Muscle of leg (tissue), 11 donors: ENCODE results near the gene GAB1. TPM values are rescaled to one million over a fixed set of nuclear protein-coding genes. Genes with fewer than 3 reads are reported as not detected.

Experiments used
- DNase-seq: peaks from one replicate; pipeline ENCODE4 v3.0.0; 2013
- H3K27ac ChIP-seq: one replicate; pipeline ENCODE4 v1.5.1; 2013; ENCODE audit warnings: mild to moderate bottlenecking, low read length, control low read depth
- H3K27me3 ChIP-seq: one replicate; pipeline ENCODE4 v1.6.1; 2013; ENCODE audit warnings: low read length; ENCODE audit not compliant: control insufficient read depth, insufficient read depth
- H3K36me3 ChIP-seq: one replicate; pipeline ENCODE4 v1.6.1; 2013; ENCODE audit warnings: low read length; ENCODE audit not compliant: control insufficient read depth, insufficient read depth
- H3K4me1 ChIP-seq: one replicate; pipeline ENCODE4 v1.6.1; 2013; ENCODE audit warnings: low read length; ENCODE audit not compliant: control insufficient read depth, insufficient read depth
- H3K4me3 ChIP-seq: one replicate; pipeline ENCODE4 v1.5.1; 2013; ENCODE audit warnings: low read length, control low read depth
- H3K9me3 ChIP-seq: replicated peaks from 2 replicates; pipeline ENCODE4 v1.6.1; 2013; ENCODE audit warnings: low read depth, low read length; ENCODE audit not compliant: control insufficient read depth
- WGBS: methylation state at CpG from one replicate; pipeline ENCODE4 v1.1.5; 2013; ENCODE audit warnings: missing lambda C conversion rate; ENCODE audit not compliant: insufficient coverage; 5-methylcytosine and 5-hydroxymethylcytosine counted together
- polyA plus RNA-seq, 8 donors: library from polyadenylated mRNA; unstranded; fragments of 120-200 nt; gene quantifications; one replicate each; pipeline versions ENCODE4 v1.2.1 to v1.2.3, GENCODE V29; 2013; ENCODE audit warnings: inconsistent platforms in 1 of 8, low replicate concordance in 1 of 8; ENCODE audit not compliant: insufficient read length in 8 of 8, insufficient read depth in 1 of 8
- total RNA-seq: library from RNA; stranded (reverse); fragments of 120-200 nt; gene quantifications from one replicate; pipeline ENCODE4 v1.2.4, GENCODE V29; 2013

Gene GAB1
- total and polyA plus RNA-seq, 9 donors: 21.5 to 43.1 (median 29.0) TPM

DNA sequence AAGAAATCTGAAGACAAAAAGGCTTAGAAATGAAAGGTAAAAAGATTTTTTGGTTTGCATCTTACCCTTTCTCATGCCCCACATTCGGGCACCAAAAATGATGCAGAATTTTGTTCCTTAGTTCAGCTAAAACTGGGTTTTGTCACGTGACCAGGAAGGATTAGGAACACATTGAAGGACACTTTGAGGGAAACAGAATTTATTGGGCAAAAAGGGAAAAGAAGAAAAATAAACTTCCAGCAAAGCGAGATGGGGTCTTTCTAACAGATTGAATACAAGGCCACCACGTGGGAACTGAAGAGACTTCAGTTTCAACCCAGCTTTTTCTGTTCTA lies 95.5 kb downstream of the GAB1 start:
- Histone ChIP-seq H3K9me3 (peaks cover 28% of the 10 kb centered on the region), H3K4me3 (no peak overlapping the region), H3K36me3 (peaks cover 15% of the 10 kb centered on the region), H3K27ac (no peak overlapping the region), H3K27me3 (no peaks in the 10 kb centered on the region), H3K4me1 (no peaks in the 10 kb centered on the region)
- WGBS: no CpG with 5 or more reads among the region's 4 CpGs
- DNase-seq: no peak

DNA sequence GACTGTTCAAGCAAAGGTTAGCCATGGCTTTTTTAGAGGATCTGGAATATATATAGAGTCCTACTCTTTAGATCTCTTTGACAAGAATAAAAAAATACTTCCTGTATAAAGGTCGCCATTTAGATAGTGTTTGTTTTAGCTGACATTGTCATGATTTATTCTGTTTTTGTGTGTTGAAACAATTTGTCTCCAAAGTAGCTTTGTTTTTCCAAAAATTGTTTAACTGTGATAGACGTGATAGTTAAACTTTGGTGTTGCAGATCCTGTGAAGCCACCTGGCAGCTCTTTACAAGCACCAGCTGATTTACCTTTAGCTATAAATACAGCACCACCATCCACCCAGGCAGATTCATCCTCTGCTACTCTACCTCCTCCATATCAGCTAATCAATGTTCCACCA lies 96.6 kb downstream of the GAB1 start:
- Histone ChIP-seq H3K27ac (no peak overlapping the region), H3K4me1 (no peaks in the 10 kb centered on the region), H3K36me3 (peaks cover 16% of the 10 kb centered on the region), H3K9me3 (peaks cover 21% of the 10 kb centered on the region), H3K27me3 (no peaks in the 10 kb centered on the region), H3K4me3 (no peak overlapping the region)
- no peak for DNase-seq
- no CpG with 5 or more reads among the region's 2 CpGs for WGBS

DNA sequence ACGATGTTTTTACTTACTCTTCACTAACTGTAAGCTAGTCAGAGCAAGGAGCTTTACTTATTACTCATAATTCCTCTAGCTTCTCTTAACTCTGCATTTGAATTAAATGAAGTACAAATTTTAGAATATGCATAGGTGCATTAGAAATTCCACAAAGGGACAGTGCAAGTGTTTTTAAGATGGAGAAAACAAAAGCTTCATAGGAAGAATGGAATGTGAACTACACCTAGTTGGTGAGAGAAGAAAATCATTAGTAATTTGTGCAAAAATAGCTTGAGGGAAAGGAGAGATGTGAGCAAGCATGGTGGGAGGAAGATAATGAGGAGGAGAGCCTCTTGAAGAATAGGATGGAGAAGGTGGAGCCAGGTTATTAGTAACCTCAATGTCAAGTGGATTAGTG lies 99.3 kb downstream of the GAB1 start:
- Histone ChIP-seq H3K4me3 (no peak overlapping the region), H3K27ac (no peak overlapping the region), H3K27me3 (no peaks in the 10 kb centered on the region), H3K36me3 (peaks cover 23% of the 10 kb centered on the region), H3K9me3 (peaks cover 7% of the 10 kb centered on the region), H3K4me1 (no peaks in the 10 kb centered on the region)
- WGBS: no CpG with 5 or more reads among the region's 1 CpG
- no peak for DNase-seq

DNA sequence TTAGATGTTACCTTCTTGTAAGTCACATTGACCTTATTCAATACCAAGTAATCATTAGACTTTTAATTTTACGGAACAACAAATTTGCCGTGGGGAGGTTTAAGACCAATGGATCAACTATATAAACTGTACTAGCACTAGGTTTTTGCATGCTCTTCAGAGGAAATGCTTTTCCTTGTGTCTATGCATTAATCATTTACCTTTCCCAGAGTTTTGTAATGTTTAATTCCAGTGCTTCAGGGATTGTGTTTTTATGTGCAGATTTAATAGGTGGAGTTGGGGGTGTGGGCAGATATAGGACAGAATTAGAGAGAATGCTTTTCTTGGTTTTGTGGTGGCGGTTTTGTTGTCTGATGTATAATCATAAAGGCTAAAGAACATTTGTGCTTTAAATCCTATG lies 100.8 kb downstream of the GAB1 start:
- no peak for DNase-seq
- Histone ChIP-seq H3K4me3 (no peak overlapping the region), H3K27me3 (no peaks in the 10 kb centered on the region), H3K4me1 (no peaks in the 10 kb centered on the region), H3K27ac (no peak overlapping the region), H3K36me3 (peaks cover 23% of the 10 kb centered on the region), H3K9me3 (no peaks in the 10 kb centered on the region)
- no CpG with 5 or more reads among the region's 3 CpGs for WGBS

DNA sequence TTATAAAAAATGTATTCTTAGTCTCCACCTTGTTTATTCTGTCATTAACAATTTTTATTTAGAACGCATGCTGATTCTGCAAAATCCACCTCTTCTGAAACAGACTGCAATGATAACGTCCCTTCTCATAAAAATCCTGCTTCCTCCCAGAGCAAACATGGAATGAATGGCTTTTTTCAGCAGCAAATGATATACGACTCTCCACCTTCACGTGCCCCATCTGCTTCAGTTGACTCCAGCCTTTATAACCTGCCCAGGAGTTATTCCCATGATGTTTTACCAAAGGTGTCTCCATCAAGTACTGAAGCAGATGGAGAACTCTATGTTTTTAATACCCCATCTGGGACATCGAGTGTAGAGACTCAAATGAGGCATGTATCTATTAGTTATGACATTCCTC lies 101.3 kb downstream of the GAB1 start:
- Histone ChIP-seq H3K4me1 (no peaks in the 10 kb centered on the region), H3K27ac (no peak overlapping the region), H3K9me3 (no peaks in the 10 kb centered on the region), H3K4me3 (no peak overlapping the region), H3K36me3 (peaks cover 23% of the 10 kb centered on the region), H3K27me3 (no peaks in the 10 kb centered on the region)
- no peak for DNase-seq
- WGBS: 19% methylated on average over 3 of the region's 5 CpGs

DNA sequence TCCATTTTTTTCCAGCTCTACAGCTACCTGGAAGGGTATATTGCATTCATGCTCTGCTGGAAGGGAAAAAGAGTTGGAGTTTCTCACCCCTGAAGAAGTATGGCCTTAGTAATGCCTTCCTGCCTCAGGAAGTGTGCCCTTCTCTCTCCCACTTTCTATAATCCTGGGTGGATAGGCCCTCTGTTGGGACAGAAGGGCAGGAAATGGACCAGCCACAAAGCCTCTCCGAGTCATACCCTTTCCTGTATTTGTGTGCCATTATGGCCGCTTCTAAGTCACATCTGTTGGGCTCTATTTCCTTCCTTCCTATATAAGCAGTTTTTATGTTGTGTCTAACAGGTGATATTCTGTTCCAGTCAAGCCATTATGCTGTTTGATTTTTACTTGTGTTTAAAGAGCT lies 102.0 kb downstream of the GAB1 start:
- WGBS: no CpG with 5 or more reads among the region's 2 CpGs
- Histone ChIP-seq H3K27ac (no peak overlapping the region), H3K27me3 (no peaks in the 10 kb centered on the region), H3K4me1 (no peaks in the 10 kb centered on the region), H3K9me3 (no peaks in the 10 kb centered on the region), H3K4me3 (no peak overlapping the region), H3K36me3 (peaks cover 18% of the 10 kb centered on the region)
- DNase-seq: no peak

DNA sequence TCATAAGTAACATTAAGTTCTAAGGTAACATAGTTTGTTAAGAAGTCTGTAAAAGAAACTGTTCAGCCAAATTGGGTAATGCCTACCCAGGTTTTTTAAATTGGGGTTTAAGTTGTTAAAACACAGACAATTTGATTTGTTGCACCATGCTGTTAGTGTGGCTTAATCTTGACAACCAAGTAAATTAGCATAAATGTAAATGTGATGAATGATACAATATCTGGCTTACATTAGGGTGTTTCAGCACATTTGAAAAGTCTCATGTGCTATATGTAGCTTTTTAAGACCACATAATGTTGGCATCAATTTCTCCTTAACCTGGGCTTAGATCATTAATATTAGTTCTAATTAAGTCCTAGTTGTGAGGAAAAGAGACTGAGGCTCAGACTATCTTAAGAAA lies 104.4 kb downstream of the GAB1 start:
- no peaks in the 10 kb centered on the region for H3K9me3 ChIP-seq
- H3K4me3 ChIP-seq: no peak overlapping the region
- H3K36me3 ChIP-seq: peaks cover 15% of the 10 kb centered on the region

DNA sequence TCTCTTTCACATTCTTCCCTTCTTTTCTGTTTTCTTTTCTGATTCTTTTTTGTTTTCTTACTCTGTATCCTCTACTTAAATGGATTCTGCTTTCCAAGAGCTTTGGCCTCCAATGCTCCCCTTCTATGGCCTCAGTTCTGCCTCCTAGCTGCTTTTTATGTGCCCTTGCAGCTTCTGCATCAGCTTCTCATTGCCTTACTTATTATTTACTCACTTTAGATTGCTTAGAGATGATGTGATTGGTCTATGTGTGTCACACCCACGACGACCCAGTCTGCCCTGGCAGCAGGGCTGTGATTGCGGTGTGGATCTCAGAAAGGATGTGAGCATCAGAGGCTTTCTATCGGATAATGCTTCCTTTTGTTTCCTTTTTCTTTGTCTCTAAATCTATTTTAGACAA lies 105.0 kb downstream of the GAB1 start:
- peaks cover 15% of the 10 kb centered on the region for H3K36me3 ChIP-seq
- H3K27me3 ChIP-seq: no peaks in the 10 kb centered on the region
- H3K9me3 ChIP-seq: no peaks in the 10 kb centered on the region
- H3K27ac ChIP-seq: no peak overlapping the region
- DNase-seq: no peak
- no CpG with 5 or more reads among the region's 4 CpGs for WGBS
- no peak overlapping the region for H3K4me3 ChIP-seq
- H3K4me1 ChIP-seq: no peaks in the 10 kb centered on the region

More for the DNA sequence above, 104.4 kb downstream of the GAB1 start:
- no peak for DNase-seq
- no peaks in the 10 kb centered on the region for H3K27me3 ChIP-seq
- H3K27ac ChIP-seq: no peak overlapping the region
- no peaks in the 10 kb centered on the region for H3K4me1 ChIP-seq

DNA sequence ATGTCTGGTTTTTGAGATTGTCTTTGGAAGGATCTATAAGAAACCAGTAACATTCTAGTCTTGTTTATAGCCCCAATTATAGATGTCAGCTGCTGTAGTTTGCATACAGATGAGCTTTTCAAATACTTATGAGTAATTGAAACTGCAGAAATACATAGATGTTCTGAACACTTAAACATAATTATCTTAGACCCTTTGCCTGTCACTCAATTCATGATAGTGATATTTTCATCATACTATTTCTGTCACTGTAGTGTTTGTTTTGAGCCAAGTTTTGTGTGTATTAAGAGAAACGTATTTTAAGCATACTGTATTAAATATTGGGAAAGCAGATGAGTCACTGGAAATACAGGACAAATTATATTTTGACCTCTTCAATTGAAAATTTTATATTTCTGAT lies 107.1 kb downstream of the GAB1 start:
- WGBS: no CpG with 5 or more reads among the region's 1 CpG
- H3K4me1 ChIP-seq: no peaks in the 10 kb centered on the region
- DNase-seq: no peak
- H3K27ac ChIP-seq: no peak overlapping the region
- H3K27me3 ChIP-seq: no peaks in the 10 kb centered on the region
- H3K4me3 ChIP-seq: no peak overlapping the region
- H3K36me3 ChIP-seq: peaks cover 7% of the 10 kb centered on the region
- H3K9me3 ChIP-seq: no peaks in the 10 kb centered on the region

DNA sequence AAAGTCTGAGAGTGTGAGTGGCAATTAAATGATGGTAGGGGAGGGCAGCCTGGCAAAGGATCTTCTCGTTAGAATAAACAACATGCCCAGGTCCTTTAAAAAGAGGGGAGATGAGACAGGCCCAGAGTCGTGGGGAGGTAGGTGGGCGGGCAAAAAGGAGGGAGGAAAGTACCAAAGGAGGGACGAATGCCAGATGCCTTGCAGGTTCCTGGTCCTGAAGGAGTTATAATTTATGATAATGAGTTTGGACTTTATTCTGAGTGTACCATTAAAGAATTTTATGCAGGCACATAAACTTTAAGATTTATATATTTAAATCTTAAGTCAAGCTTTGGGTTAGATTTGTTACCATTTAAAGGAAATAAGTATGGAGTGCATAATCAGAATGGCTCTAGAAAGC lies 114.5 kb downstream of the GAB1 start:
- Histone ChIP-seq H3K27me3 (no peaks in the 10 kb centered on the region), H3K4me1 (no peaks in the 10 kb centered on the region), H3K4me3 (no peak overlapping the region), H3K27ac (no peak overlapping the region), H3K9me3 (no peaks in the 10 kb centered on the region), H3K36me3 (peaks cover 11% of the 10 kb centered on the region)
- no peak for DNase-seq
- WGBS: 61% methylated on average over 3 of the region's 4 CpGs

DNA sequence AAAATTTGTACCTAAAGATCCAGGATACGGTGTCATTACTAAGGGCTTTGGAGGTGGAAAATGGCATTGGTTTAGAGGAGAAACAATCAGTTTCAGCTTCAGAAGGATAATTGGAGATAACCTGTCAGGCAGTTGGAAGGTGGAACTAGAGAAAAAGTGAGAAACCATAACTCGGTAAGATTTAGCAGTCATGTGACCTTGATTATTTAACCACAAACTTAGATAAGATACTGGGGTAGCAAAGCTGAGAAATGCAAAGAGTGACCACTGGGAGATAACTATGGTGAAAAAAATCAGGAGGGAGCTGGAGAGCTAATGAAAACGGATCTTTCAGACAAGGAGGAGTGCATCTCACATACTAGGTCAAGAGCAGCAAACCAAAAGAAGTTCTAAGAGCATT lies 118.5 kb downstream of the GAB1 start:
- H3K9me3 ChIP-seq: no peaks in the 10 kb centered on the region
- 100% methylated on average over 1 of the region's 3 CpGs for WGBS
- H3K36me3 ChIP-seq: peaks cover 12% of the 10 kb centered on the region
- H3K4me1 ChIP-seq: no peaks in the 10 kb centered on the region
- H3K27ac ChIP-seq: no peak overlapping the region
- no peaks in the 10 kb centered on the region for H3K27me3 ChIP-seq
- no peak for DNase-seq
- no peak overlapping the region for H3K4me3 ChIP-seq
